Astrocyte (in vitro differentiated cells and primary cell): ENCODE results near the gene ADAMTSL2.

ENCODE experiments used
- EZH2 ChIP-seq: IDR thresholded peaks from 2 replicates; pipeline ENCODE4 v1.6.1; 2012; ENCODE audit warnings: mild to moderate bottlenecking, low read length, inconsistent platforms; ENCODE audit not compliant: insufficient read depth
- TF ChIP-seq, protein P1 (sequence below): IDR thresholded peaks from 2 replicates; pipeline ENCODE4 v1.5.1; 2011; ENCODE audit warnings: low read depth, mild to moderate bottlenecking, inconsistent platforms, low read length, moderate library complexity; ENCODE audit not compliant: insufficient read depth

- TF ChIP-seq, protein P1, sequence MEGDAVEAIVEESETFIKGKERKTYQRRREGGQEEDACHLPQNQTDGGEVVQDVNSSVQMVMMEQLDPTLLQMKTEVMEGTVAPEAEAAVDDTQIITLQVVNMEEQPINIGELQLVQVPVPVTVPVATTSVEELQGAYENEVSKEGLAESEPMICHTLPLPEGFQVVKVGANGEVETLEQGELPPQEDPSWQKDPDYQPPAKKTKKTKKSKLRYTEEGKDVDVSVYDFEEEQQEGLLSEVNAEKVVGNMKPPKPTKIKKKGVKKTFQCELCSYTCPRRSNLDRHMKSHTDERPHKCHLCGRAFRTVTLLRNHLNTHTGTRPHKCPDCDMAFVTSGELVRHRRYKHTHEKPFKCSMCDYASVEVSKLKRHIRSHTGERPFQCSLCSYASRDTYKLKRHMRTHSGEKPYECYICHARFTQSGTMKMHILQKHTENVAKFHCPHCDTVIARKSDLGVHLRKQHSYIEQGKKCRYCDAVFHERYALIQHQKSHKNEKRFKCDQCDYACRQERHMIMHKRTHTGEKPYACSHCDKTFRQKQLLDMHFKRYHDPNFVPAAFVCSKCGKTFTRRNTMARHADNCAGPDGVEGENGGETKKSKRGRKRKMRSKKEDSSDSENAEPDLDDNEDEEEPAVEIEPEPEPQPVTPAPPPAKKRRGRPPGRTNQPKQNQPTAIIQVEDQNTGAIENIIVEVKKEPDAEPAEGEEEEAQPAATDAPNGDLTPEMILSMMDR = no peak
- no peak for TF ChIP-seq EZH2
Observed at GRCh38 chr9:133507246-133507965, 27.1 kb upstream of the ADAMTSL2 start.
